GM12874 (cell line): ENCODE measurements around the gene MAP1LC3B.

Experiments
- CTCF ChIP-seq: IDR thresholded peaks from 2 replicates; pipeline ENCODE4 v1.5.1; 2011; ENCODE audit warnings: low read depth, mild to moderate bottlenecking, control low read depth, low read length, moderate library complexity; ENCODE audit not compliant: insufficient read depth

The MAP1LC3B gene

GRCh38 chr16:87404764-87405625, 12.9 kb downstream of the MAP1LC3B start:
- TF ChIP-seq CTCF, result no peak

- no peak for TF ChIP-seq CTCF
These were observed 14.5 kb downstream of the MAP1LC3B start for GRCh38 chr16:87406495-87407088.

- TF ChIP-seq CTCF, result no peak
These were observed 15.5 kb downstream of the MAP1LC3B start for GRCh38 chr16:87407511-87408112.

GRCh38 chr16:87409153-87409552, 17.0 kb downstream of the MAP1LC3B start:
- TF ChIP-seq CTCF, result no peak

GRCh38 chr16:87409781-87410180, 17.6 kb downstream of the MAP1LC3B start:
- TF ChIP-seq CTCF, result no peak

GRCh38 chr16:87410530-87410929, 18.4 kb downstream of the MAP1LC3B start:
- TF ChIP-seq CTCF, result no peak

- no peak for TF ChIP-seq CTCF
These were observed 18.8 kb downstream of the MAP1LC3B start for GRCh38 chr16:87410968-87411367.
